ENCODE measurements around the gene HAVCR2.

Gene HAVCR2

DNA sequence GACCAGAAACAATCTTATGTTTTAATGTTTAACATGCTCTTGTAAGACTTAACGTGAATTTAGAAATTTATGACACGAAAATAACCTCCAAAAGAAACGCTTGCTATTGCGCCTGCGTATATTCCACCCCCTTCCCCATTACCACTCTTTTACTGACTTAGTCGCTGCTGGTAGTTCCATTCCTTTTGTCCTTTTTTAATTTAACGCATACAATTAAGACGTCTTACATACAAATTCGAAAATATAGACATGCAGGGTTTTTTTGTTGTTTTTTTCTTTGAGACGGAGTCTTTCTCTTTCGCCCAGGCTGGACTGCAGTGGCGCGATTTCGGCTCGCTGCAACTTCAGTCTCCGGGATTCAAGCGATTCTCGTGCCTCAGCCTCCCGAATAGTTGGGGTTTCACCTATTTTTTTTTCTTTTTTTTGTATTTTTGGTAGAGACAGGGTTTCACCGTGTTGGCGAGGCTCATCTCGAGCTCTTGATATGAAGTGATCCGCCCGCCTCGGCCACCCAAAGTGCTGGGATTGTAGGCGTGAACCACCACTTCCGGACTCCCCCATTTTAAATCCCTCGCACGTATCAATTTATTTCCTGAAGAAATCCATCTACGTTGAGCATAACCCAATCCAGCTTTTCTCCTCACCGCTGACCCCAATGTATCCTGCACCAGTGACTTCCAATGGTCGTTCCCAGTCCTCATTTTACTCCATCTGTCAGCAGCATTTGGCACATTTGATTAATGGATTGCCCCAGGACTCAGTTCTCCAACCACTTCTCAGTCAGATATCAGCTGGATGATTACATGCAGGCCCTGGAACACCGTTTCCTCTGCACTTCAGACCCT, 34.5 kb upstream of the HAVCR2 start:
- Histone ChIP-seq H3K9me3 (no peaks in the 10 kb centered on the region), H3K27ac (peak overlapping the region; percentile 93), H3K4me3 (ENCODE audit: low read depth in 1 of 2, low read length in 1 of 2) (peak overlapping the region; percentile 83 to 84), H3K36me3 (peaks cover 12% of the 10 kb centered on the region), H3K4me1 (ENCODE audit: control insufficient read depth in 1 of 2, insufficient read depth in 1 of 2, low read depth in 1 of 2, low read length in 1 of 2) (peaks cover 17 to 21% of the 10 kb centered on the region in 2 experiments), H3K27me3 (no peaks in the 10 kb centered on the region)
- TF ChIP-seq, protein P1, sequence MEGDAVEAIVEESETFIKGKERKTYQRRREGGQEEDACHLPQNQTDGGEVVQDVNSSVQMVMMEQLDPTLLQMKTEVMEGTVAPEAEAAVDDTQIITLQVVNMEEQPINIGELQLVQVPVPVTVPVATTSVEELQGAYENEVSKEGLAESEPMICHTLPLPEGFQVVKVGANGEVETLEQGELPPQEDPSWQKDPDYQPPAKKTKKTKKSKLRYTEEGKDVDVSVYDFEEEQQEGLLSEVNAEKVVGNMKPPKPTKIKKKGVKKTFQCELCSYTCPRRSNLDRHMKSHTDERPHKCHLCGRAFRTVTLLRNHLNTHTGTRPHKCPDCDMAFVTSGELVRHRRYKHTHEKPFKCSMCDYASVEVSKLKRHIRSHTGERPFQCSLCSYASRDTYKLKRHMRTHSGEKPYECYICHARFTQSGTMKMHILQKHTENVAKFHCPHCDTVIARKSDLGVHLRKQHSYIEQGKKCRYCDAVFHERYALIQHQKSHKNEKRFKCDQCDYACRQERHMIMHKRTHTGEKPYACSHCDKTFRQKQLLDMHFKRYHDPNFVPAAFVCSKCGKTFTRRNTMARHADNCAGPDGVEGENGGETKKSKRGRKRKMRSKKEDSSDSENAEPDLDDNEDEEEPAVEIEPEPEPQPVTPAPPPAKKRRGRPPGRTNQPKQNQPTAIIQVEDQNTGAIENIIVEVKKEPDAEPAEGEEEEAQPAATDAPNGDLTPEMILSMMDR (IDR thresholded peaks at IDR 0.05) = peak; percentile 2

GRCh38 chr5:157142317-157143126, 33.7 kb upstream of the HAVCR2 start, which contains the start of gene MED7:
TSS of gene MED7 (minus strand) at chr5:157142865. CDS start at chr5:157139431, 3,434 bp downstream.
- TF ChIP-seq, protein P1 (IDR thresholded peaks at IDR 0.05) = peak; percentile 23
- Histone ChIP-seq H3K27ac (peak within 1 kb of the TSS; percentile 93), H3K27me3 (no peaks in the 10 kb centered on the region), H3K4me3 (ENCODE audit: low read depth in 1 of 2, low read length in 1 of 2) (peak within 1 kb of the TSS; percentile 83 to 84), H3K4me1 (ENCODE audit: control insufficient read depth in 1 of 2, insufficient read depth in 1 of 2, low read depth in 1 of 2, low read length in 1 of 2) (peaks cover 17 to 21% of the 10 kb centered on the region in 2 experiments), H3K9me3 (no peaks in the 10 kb centered on the region), H3K36me3 (peaks cover 18% of the 10 kb centered on the region)

- Histone ChIP-seq H3K9me3 (no peaks in the 10 kb centered on the region), H3K27ac (no peak overlapping the region), H3K36me3 (peaks cover 26% of the 10 kb centered on the region), H3K27me3 (no peaks in the 10 kb centered on the region), H3K4me3 (ENCODE audit: low read depth in 1 of 2, low read length in 1 of 2) (no peak overlapping the region), H3K4me1 (ENCODE audit: control insufficient read depth in 1 of 2, insufficient read depth in 1 of 2, low read depth in 1 of 2, low read length in 1 of 2) (peaks cover 12 to 13% of the 10 kb centered on the region in 2 experiments)
- TF ChIP-seq, protein P1 (IDR thresholded peaks at IDR 0.05) = no peak
Measured at GRCh38 chr5:157137691-157138090, 28.8 kb upstream of the HAVCR2 start.

- Histone ChIP-seq H3K4me3 (ENCODE audit: low read depth in 1 of 2, low read length in 1 of 2) (no peak overlapping the region), H3K36me3 (peaks cover 5% of the 10 kb centered on the region), H3K27ac (no peak overlapping the region), H3K9me3 (no peaks in the 10 kb centered on the region), H3K27me3 (peaks cover 3% of the 10 kb centered on the region), H3K4me1 (ENCODE audit: control insufficient read depth in 1 of 2, insufficient read depth in 1 of 2, low read depth in 1 of 2, low read length in 1 of 2) (no peaks in the 10 kb centered on the region)
- TF ChIP-seq, protein P1 (IDR thresholded peaks at IDR 0.05) = no peak
Measured at GRCh38 chr5:157132281-157132612, 23.4 kb upstream of the HAVCR2 start.

- H3K36me3 ChIP-seq = no peaks in the 10 kb centered on the region
- no peaks in the 10 kb centered on the region for H3K4me1 ChIP-seq (ENCODE audit: control insufficient read depth in 1 of 2, insufficient read depth in 1 of 2, low read depth in 1 of 2, low read length in 1 of 2)
- peaks cover 3% of the 10 kb centered on the region for H3K27me3 ChIP-seq
- no peaks in the 10 kb centered on the region for H3K9me3 ChIP-seq
- no peak overlapping the region for H3K4me3 ChIP-seq (ENCODE audit: low read depth in 1 of 2, low read length in 1 of 2)
- TF ChIP-seq, protein P1 (IDR thresholded peaks at IDR 0.05) = no peak
- H3K27ac ChIP-seq = no peak overlapping the region
Measured at GRCh38 chr5:157130925-157131324, 22.1 kb upstream of the HAVCR2 start.
